HepG2 (cell line): ENCODE measurements around the gene CDYL2.

Source experiments
- CBFB ChIP-seq: sonication (generic); formaldehyde crosslinking; IDR thresholded peaks from 2 replicates; pipeline ENCODE4 v1.4.0; 2020; ENCODE audit warnings: missing genetic modification reagents
- CTCF ChIP-seq: sonication (generic); formaldehyde crosslinking; IDR thresholded peaks from 2 replicates; pipeline ENCODE4 v1.5.0; 2020; ENCODE audit warnings: mild to moderate bottlenecking, missing genetic modification reagents, moderate library complexity
- MLX ChIP-seq: IDR thresholded peaks from 2 replicates; pipeline ENCODE4 v1.6.1; 2016
- PCBP2 ChIP-seq: fragments of 200-400 bp; formaldehyde crosslinking; optimal IDR thresholded peaks from 2 replicates; pipeline ENCODE3; 2018; ENCODE audit warnings: low read length, low read depth; ENCODE audit not compliant: poor library complexity, severe bottlenecking
- REST ChIP-seq, 2 experiments: IDR thresholded peaks; 2 replicates each; pipeline ENCODE4 v1.6.1; 2011 to 2012; ENCODE audit warnings: low read length in 2 of 2, borderline replicate concordance in 1 of 2, low read depth in 1 of 2, mild to moderate bottlenecking in 1 of 2, moderate library complexity in 1 of 2
- USF2 ChIP-seq, 2 experiments: sonication (generic) in 1 of 2; formaldehyde crosslinking in 1 of 2; IDR thresholded peaks; 2 replicates each; pipeline versions ENCODE4 v1.5.1 to v1.6.1; 2011 to 2020; ENCODE audit warnings: borderline replicate concordance in 1 of 2, low read depth in 1 of 2, low read length in 1 of 2, mild to moderate bottlenecking in 1 of 2, missing genetic modification reagents in 1 of 2, moderate library complexity in 1 of 2
- ZBTB34 ChIP-seq: sonication (generic); formaldehyde crosslinking; IDR thresholded peaks from 2 replicates; pipeline ENCODE4 v1.8.0; 2022; ENCODE audit warnings: mild to moderate bottlenecking, missing genetic modification reagents

- TF ChIP-seq REST (IDR thresholded peaks at IDR 0.05; ENCODE audit: borderline replicate concordance in 1 of 2, low read depth in 1 of 2, low read length in 2 of 2) (no peak), CBFB (CRISPR knock-in tag) (no peak), PCBP2 (no peak), MLX (no peak), ZBTB34 (no peak), CTCF (CRISPR knock-in tag) (no peak), USF2 (IDR thresholded peaks at IDR 0.05; ENCODE audit: low read depth, low read length) (no peak), USF2 (CRISPR knock-in tag; IDR thresholded peaks at IDR 0.05; ENCODE audit: borderline replicate concordance) (no peak)
Measured at GRCh38 chr16:80848862-80849261, 44.5 kb upstream of the CDYL2 start.
